Heart right ventricle (tissue), 16 donors: Measurements from ENCODE around the gene BMP3. TPM values are rescaled to one million over a fixed set of nuclear protein-coding genes. Genes with fewer than 3 reads are reported as not detected.

ENCODE experiments used
- ATAC-seq, 8 donors: fragments of 200-7000 bp; cut with Tn5 transposase; one replicate each; pipeline ENCODE4 v1.9.1; 2020; ENCODE audit warnings: mild to moderate bottlenecking in 8 of 8, moderate library complexity in 8 of 8, moderate number of reproducible peaks in 1 of 8
- DNase-seq, 2 donors: peaks; one replicate each; pipeline ENCODE4 v3.0.0-alpha.2; 2020
- H3K27ac ChIP-seq, 10 donors: fragments of 200-600 bp; sonication (generic) in 2 of 10; one replicate each; pipeline versions ENCODE4 v1.5.0 to v1.8.0; 2020 to 2022; ENCODE audit warnings: mild to moderate bottlenecking in 3 of 10
- H3K27me3 ChIP-seq, 7 donors: fragments of 200-600 bp; one replicate each; pipeline ENCODE4 v1.8.0; 2021 to 2022; ENCODE audit warnings: mild to moderate bottlenecking in 2 of 7
- H3K36me3 ChIP-seq, 9 donors: fragments of 200-600 bp; sonication (generic) in 1 of 9; one replicate each; pipeline versions ENCODE4 v1.5.0 to v1.8.0; 2020 to 2022; ENCODE audit warnings: mild to moderate bottlenecking in 2 of 9
- H3K4me1 ChIP-seq, 9 donors: fragments of 200-600 bp; sonication (generic) in 1 of 9; one replicate each; pipeline versions ENCODE4 v1.5.0 to v1.8.0; 2020 to 2022; ENCODE audit warnings: mild to moderate bottlenecking in 4 of 9
- H3K4me3 ChIP-seq, 10 donors: fragments of 200-600 bp; sonication (generic) in 2 of 10; one replicate each; pipeline versions ENCODE4 v1.5.0 to v1.8.0; 2020 to 2022; ENCODE audit warnings: mild to moderate bottlenecking in 7 of 10, moderate library complexity in 2 of 10
- H3K9me3 ChIP-seq, 11 donors: fragments of 200-600 bp in 10 of 11; sonication (generic) in 2 of 11; one replicate each; pipeline versions ENCODE4 v1.5.0 to v1.8.0; 2013 to 2022; ENCODE audit warnings: mild to moderate bottlenecking in 2 of 11, control low read depth in 1 of 11, moderate library complexity in 1 of 11
- whole genome bisulfite sequencing, 2 donors: extraction: QIAGEN DNeasy Blood & Tissue Kit; methylation state at CpG; one replicate each; pipeline ENCODE4 v1.1.7; 2013; ENCODE audit warnings: inconsistent platforms in 1 of 2; 5-methylcytosine and 5-hydroxymethylcytosine counted together
- intact Hi-C, 10 donors: fragments of 100-400 bp; cut with DNase I; formaldehyde crosslinking; loops; one replicate each; pipeline versions ENCODE4 v1.11.1 to v1.14.2; 2022
- polyA plus RNA-seq, 2 donors: library from polyadenylated mRNA; stranded (reverse); fragments of 200-250 nt; gene quantifications; one replicate each; pipeline ENCODE4 v1.2.3, GENCODE V29; 2013
- total RNA-seq, 10 donors: library from RNA; stranded (reverse); fragmentation: NEBNext Ultra II Directional in 3 of 10; extraction: Animal tissue kit (Norgen Biotek cat#: 25700) in 3 of 10; gene quantifications; one replicate each; pipeline versions ENCODE4 v1.2.1 to v1.2.4, GENCODE V29; 2021 to 2023
- TF ChIP-seq, protein P1 (sequence below), 9 donors: fragments of 200-600 bp; sonication (generic) in 2 of 9; IDR thresholded peaks; one replicate each; pipeline versions ENCODE4 v1.5.0 to v1.8.0; 2021 to 2022; ENCODE audit warnings: antibody characterized with exemption in 9 of 9, mild to moderate bottlenecking in 5 of 9, moderate library complexity in 1 of 9
- donor health status: Arrhythmogenic right ventricular cardiomyopathy.
- donor health status: ischemic (EF 13 %, LVEDD 7.1; RV severe dilation, severe dysfunction).
- donor health status: healthy with polysubstance abuse.
- donor health status: DM: no; HTN: yes; CAD: no.
- donor health status: DM: no; HTN: no; CAD: no.
- donor health status: ischemic (EF 25% LVEDD 6.9; RV normal size, moderate dysfunction).
- donor health status: ischemic (EF 25% LVEDD 5.7; RV mildly dilated, moderate dysfunction).
- donor health status: healthy.
- donor health status: DM: yes; HTN: yes; CAD: no.
- donor health status: Ischemic cardiomyopathy.
- donor health status: ischemic (EF 35%, LVEDD 5.7; RV mildly dilated, moderate dysfunction).
- donor health status: nonischemic (EF 11% LVEDD 7.7; RV severe dilation, severe dysfunction).
- donor health status: DM: yes; HTN: yes; CAD: no.
- donor health status: PGD.
- donor health status: ischemic (EF 29% LVEDD 5.4; RV normal size, mild dysfunction).
- donor health status: nonischemic (EF 23%, LVEDD 6.1; RV moderate dilation, normal function).

Gene BMP3
- total and polyA plus RNA-seq, 12 donors = 0.12 TPM; not detected in 11

GRCh38 chr4:81061344-81061730, 30.8 kb downstream of the BMP3 start:
- Histone ChIP-seq H3K27me3 (peaks cover 0 to 6% (median 0%) of the 10 kb centered on the region in 7 donors), H3K4me3 (no peak overlapping the region), H3K27ac (no peak overlapping the region), H3K4me1 (no peaks in the 10 kb centered on the region), H3K9me3 (no peaks in the 10 kb centered on the region), H3K36me3 (no peaks in the 10 kb centered on the region)
- TF ChIP-seq, protein P1, sequence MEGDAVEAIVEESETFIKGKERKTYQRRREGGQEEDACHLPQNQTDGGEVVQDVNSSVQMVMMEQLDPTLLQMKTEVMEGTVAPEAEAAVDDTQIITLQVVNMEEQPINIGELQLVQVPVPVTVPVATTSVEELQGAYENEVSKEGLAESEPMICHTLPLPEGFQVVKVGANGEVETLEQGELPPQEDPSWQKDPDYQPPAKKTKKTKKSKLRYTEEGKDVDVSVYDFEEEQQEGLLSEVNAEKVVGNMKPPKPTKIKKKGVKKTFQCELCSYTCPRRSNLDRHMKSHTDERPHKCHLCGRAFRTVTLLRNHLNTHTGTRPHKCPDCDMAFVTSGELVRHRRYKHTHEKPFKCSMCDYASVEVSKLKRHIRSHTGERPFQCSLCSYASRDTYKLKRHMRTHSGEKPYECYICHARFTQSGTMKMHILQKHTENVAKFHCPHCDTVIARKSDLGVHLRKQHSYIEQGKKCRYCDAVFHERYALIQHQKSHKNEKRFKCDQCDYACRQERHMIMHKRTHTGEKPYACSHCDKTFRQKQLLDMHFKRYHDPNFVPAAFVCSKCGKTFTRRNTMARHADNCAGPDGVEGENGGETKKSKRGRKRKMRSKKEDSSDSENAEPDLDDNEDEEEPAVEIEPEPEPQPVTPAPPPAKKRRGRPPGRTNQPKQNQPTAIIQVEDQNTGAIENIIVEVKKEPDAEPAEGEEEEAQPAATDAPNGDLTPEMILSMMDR (IDR thresholded peaks at IDR 0.05) = no peak
- DNase-seq = no peak
- intact Hi-C loops = no loop called here
- no peak for ATAC-seq

GRCh38 chr4:81062001-81062400, 31.5 kb downstream of the BMP3 start:
- intact Hi-C loops = no loop called here
- Histone ChIP-seq H3K9me3 (no peaks in the 10 kb centered on the region), H3K4me1 (no peaks in the 10 kb centered on the region), H3K27me3 (peaks cover 0 to 7% (median 0%) of the 10 kb centered on the region in 7 donors), H3K36me3 (no peaks in the 10 kb centered on the region), H3K4me3 (no peak overlapping the region), H3K27ac (no peak overlapping the region)
- TF ChIP-seq, protein P1 (IDR thresholded peaks at IDR 0.05) = no peak
- no peak for ATAC-seq
- no peak for DNase-seq
- WGBS, 2 donors = 47 to 48% methylated on average over 1 of the region's 1 CpG

DNA sequence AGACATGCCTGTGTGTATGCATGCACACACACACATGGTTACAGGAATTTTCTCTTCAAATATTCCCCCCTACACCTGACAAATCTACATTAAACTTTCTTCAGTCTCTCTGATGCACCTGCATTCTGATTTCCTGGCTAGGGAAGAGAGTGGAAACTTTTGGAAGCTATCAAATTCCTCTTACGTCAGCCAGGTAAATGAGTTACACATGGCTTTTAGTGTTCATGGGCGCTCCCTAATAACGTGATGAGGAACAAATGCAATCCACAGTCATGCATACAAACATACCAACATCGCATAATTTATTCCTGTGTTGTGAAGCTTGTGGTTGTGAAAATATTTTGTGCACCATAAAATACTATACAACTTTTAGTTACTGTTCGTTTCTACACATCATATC, 34.9 kb downstream of the BMP3 start:
- Histone ChIP-seq H3K9me3 (no peaks in the 10 kb centered on the region), H3K27me3 (peaks cover 0 to 3% (median 0%) of the 10 kb centered on the region in 7 donors), H3K27ac (no peak overlapping the region), H3K36me3 (no peaks in the 10 kb centered on the region), H3K4me3 (no peak overlapping the region), H3K4me1 (no peaks in the 10 kb centered on the region)
- WGBS, 2 donors = 72 to 73% methylated on average over 5 of the region's 5 CpGs
- ATAC-seq = no peak
- intact Hi-C loops = loop anchor here in 1 of 10 donors (5.0 kb wide), 1 partner anchor 287 kb away; no protein-coding TSS in a partner anchor
- DNase-seq = no peak
- TF ChIP-seq, protein P1 (IDR thresholded peaks at IDR 0.05) = no peak

GRCh38 chr4:81069706-81070331, 39.3 kb downstream of the BMP3 start:
- H3K4me3 ChIP-seq = no peak overlapping the region
- peak; percentile 49 to 79 (median 65) for ATAC-seq
- peaks cover 0 to 3% (median 0%) of the 10 kb centered on the region in 7 donors for H3K27me3 ChIP-seq
- no peaks in the 10 kb centered on the region for H3K4me1 ChIP-seq
- H3K27ac ChIP-seq = no peak overlapping the region
- TF ChIP-seq, protein P1 (IDR thresholded peaks at IDR 0.05) = peak; percentile 65 to 93 (median 87)
- intact Hi-C loops = loop anchor here (1.0 to 5.0 kb wide), 4 partner anchors 281 to 283 kb away; no protein-coding TSS in a partner anchor
- no peaks in the 10 kb centered on the region for H3K36me3 ChIP-seq
- no peaks in the 10 kb centered on the region for H3K9me3 ChIP-seq
- 8 to 9% methylated on average over 6 of the region's 6 CpGs for WGBS, 2 donors
- peak in 1 of 2 donors; percentile 57 for DNase-seq
